Tibial nerve (tissue), 4 donors: ENCODE measurements around the gene REX1BD. TPM values are rescaled to one million over a fixed set of nuclear protein-coding genes. Genes with fewer than 3 reads are reported as not detected.
A peak's percentile ranks its signal among the peaks of the same experiment; 100 is the strongest.
"Not testable (repeated sequence)": the region's sequence is repeated elsewhere in the genome, so short reads cannot be mapped to it uniquely, and the experiment has no call there.

Source experiments
- DNase-seq, 2 donors: peaks; one replicate each; pipeline ENCODE4 v3.0.0-alpha.2; 2019; ENCODE audit warnings: low spot score in 2 of 2
- H3K27ac ChIP-seq, 4 donors: fragments of 200-600 bp; sonication (generic) in 3 of 4; one replicate each; pipeline ENCODE4 v1.5.1; 2017 to 2019; ENCODE audit warnings: mild to moderate bottlenecking in 1 of 4
- H3K27me3 ChIP-seq, 2 donors: fragments of 200-600 bp; sonication (generic) in 1 of 2; one replicate each; pipeline versions ENCODE4 v1.5.1 to v1.6.0; 2017 to 2019
- H3K36me3 ChIP-seq, 3 donors: fragments of 200-600 bp; sonication (generic); one replicate each; pipeline ENCODE4 v1.5.1; 2018 to 2019
- H3K4me1 ChIP-seq, 4 donors: fragments of 200-600 bp; sonication (generic) in 3 of 4; one replicate each; pipeline ENCODE4 v1.5.1; 2017 to 2019
- H3K4me3 ChIP-seq, 4 donors: fragments of 200-600 bp; sonication (generic) in 3 of 4; one replicate each; pipeline ENCODE4 v1.5.1; 2017 to 2019; ENCODE audit warnings: mild to moderate bottlenecking in 1 of 4, moderate library complexity in 1 of 4
- H3K9me3 ChIP-seq, 4 donors: fragments of 200-600 bp; sonication (generic) in 3 of 4; one replicate each; pipeline ENCODE4 v1.5.1; 2017 to 2019
- EP300 ChIP-seq, 2 donors: sonication (generic); formaldehyde crosslinking; IDR thresholded peaks; one replicate each; pipeline ENCODE4 v1.6.1; 2017; ENCODE audit warnings: antibody characterized with exemption in 2 of 2, mild to moderate bottlenecking in 1 of 2
- POLR2A ChIP-seq, 2 donors: fragments of 450-650 bp; IDR thresholded peaks; one replicate each; pipeline ENCODE4 v1.6.1; 2017; ENCODE audit warnings: antibody characterized with exemption in 2 of 2, mild to moderate bottlenecking in 2 of 2, moderate library complexity in 2 of 2
- WGBS, 2 donors: methylation state at CpG; one replicate each; pipeline ENCODE4 v1.1.5; 2018; 5-methylcytosine and 5-hydroxymethylcytosine counted together
- total RNA-seq, 4 donors: library from RNA; depleted of rRNA; stranded (reverse); fragments of >200 nt; gene quantifications; one replicate each; pipeline ENCODE4 v1.1.0, GENCODE V29; 2016
- TF ChIP-seq, protein P1 (sequence below), 5 experiments: fragments of 200-600 bp in 3 of 5; fragments of 450-650 bp in 2 of 5; sonication (generic) in 3 of 5; IDR thresholded peaks; one replicate each; pipeline ENCODE4 v1.5.1; 2016 to 2019; ENCODE audit warnings: antibody characterized with exemption in 5 of 5, mild to moderate bottlenecking in 3 of 5, moderate library complexity in 2 of 5

Gene REX1BD
- total RNA-seq, 4 donors from 2014 or later, result 186 to 226 (median 210) TPM

DNA sequence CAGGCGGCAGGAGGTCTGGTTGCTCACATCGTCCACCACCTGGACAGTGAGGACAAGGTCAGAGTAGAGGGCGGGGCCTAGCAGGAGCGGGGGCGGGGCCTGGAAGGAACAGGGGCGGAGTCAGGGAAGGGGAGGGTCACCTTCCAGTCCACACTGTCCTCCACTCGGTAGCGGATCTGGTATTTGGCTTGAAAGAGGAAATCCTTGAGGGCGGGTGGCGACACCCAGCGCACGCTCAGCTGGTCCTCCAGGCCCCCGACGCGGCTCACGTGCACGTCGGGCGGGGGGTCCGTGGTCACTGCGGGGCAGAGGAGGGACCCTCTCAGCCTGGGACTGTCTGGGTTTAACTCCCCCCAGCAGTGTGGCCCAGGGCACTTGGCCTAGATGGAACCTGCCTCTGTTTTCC is 8.2 kb downstream of the REX1BD start:
- peak in 1 of 2 donors; percentile 38 for DNase-seq
- 22 to 24% methylated on average over 19 to 20 of the region's 21 CpGs for WGBS, 2 donors
- Histone ChIP-seq H3K27me3 (peaks cover 2 to 37% of the 10 kb centered on the region in 2 donors), H3K4me3 (no peak overlapping the region), H3K36me3 (no peaks in the 10 kb centered on the region), H3K27ac (no peak overlapping the region), H3K9me3 (no peaks in the 10 kb centered on the region), H3K4me1 (peaks cover 0 to 26% (median 16%) of the 10 kb centered on the region in 4 donors)
- TF ChIP-seq EP300 (IDR thresholded peaks at IDR 0.05) (no peak), POLR2A (IDR thresholded peaks at IDR 0.05) (no peak)
- TF ChIP-seq, protein P1, sequence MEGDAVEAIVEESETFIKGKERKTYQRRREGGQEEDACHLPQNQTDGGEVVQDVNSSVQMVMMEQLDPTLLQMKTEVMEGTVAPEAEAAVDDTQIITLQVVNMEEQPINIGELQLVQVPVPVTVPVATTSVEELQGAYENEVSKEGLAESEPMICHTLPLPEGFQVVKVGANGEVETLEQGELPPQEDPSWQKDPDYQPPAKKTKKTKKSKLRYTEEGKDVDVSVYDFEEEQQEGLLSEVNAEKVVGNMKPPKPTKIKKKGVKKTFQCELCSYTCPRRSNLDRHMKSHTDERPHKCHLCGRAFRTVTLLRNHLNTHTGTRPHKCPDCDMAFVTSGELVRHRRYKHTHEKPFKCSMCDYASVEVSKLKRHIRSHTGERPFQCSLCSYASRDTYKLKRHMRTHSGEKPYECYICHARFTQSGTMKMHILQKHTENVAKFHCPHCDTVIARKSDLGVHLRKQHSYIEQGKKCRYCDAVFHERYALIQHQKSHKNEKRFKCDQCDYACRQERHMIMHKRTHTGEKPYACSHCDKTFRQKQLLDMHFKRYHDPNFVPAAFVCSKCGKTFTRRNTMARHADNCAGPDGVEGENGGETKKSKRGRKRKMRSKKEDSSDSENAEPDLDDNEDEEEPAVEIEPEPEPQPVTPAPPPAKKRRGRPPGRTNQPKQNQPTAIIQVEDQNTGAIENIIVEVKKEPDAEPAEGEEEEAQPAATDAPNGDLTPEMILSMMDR (IDR thresholded peaks at IDR 0.05), result no peak

DNA sequence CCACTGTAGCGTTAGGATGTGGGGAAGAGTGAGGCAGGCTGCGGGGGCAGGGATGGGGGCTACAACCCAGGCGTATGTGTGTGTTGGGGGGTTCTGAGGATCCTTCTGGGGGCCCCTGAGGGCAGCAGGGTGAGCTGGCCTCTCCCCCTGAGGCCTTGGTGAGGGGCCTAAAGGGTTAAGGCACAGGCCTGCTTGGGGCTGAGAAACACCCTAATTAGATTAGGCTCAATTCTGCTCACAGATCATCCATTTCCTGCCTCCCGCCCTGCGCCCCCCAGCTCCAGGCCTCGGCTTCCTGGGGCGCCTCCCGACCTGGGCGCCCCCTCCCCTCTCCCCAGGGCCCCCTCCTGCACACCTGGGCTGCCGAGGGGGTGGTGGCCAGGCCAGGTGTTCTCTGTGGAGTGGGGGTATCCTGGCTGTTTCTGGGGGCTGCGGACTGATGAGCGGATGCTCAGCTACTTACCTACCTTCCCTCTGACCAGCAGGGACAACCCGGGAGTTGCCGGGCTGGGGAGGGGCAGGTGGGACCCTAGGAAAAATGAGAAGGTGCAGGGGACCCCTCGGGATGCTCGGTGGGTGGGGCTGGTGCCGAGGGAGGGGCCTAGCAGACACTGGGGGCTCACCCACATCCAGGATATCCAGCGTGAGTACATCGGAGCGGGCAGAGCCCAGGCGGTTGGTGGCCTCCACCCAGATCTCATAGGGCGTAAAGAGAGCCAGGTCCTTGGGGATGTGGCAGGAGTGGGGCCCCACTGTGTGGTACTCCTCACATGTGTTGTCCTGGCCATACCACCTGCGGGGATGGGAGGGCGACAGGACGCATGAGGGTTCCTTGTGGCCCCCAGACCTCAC is 9.4 kb downstream of the REX1BD start:
- Histone ChIP-seq H3K4me3 (no peak overlapping the region), H3K36me3 (no peaks in the 10 kb centered on the region), H3K4me1 (peaks cover 0 to 26% (median 16%) of the 10 kb centered on the region in 4 donors), H3K27ac (no peak overlapping the region), H3K9me3 (no peaks in the 10 kb centered on the region), H3K27me3 (peaks cover 2 to 47% of the 10 kb centered on the region in 2 donors)
- no peak for TF ChIP-seq POLR2A (IDR thresholded peaks at IDR 0.05)
- TF ChIP-seq EP300 (IDR thresholded peaks at IDR 0.05), result no peak
- TF ChIP-seq, protein P1 (IDR thresholded peaks at IDR 0.05), result no peak
- DNase-seq, result no peak
- 48 to 52% methylated on average over 14 to 21 of the region's 25 CpGs for WGBS, 2 donors

DNA sequence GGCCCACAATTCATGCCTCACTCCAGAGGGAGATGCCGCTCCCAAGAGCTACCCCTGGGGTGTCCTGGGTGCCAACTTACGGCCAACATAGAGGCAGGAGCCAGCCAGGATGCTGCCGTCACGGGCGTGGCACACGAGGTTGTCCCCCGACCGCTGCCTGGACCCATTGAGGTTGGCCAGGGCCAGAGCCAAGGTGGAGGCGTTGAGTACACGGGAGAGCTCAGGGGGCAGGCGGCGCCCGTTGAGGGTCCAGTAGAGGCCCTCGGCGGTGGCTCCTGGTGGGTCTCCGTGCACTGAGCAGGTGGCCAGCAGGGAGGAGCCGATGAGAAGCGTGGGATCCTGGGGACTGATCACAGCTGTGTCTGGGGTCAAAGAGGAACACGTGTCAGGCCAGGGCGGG is 10.9 kb downstream of the REX1BD start:
- TF ChIP-seq EP300 (IDR thresholded peaks at IDR 0.05), result no peak
- no peak for TF ChIP-seq POLR2A (IDR thresholded peaks at IDR 0.05)
- TF ChIP-seq, protein P1 (IDR thresholded peaks at IDR 0.05), result no peak
- H3K27me3 ChIP-seq, result peaks cover 2 to 62% of the 10 kb centered on the region in 2 donors

DNA sequence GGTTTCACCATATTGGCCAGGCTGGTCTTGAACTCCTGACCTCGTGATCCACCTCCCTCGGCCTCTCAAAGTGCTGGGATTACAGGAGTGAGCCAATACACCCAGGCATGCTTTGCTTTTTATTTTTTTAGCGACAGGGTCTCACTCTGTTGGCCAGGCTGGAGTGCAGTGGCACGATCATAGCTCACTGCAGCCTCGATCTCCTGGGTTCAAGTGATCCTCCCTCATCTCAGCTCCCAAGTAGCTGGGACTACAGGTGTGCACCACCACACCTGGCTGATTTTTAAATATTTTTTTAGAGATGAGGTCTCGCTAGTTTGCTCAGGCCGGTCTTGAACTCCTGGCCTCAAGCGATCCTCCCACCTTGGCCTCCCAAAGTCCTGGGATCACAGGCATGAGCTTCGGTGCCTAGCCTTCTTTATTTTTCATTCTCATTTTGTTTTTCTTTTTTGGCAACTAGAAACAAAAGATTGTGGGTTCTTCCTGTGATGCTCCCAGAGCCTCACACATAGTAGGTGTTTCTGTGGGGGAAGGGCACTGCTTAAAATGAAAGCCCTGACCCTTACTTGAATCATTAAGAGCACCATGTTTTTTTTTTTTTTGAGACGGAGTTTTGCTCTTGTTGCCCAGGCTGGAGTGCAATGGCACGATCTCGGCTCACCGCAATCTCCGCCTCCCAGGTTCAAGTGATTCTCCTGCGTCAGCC is 12.2 kb downstream of the REX1BD start:
- not testable (repeated sequence) for H3K36me3 ChIP-seq, H3K27ac ChIP-seq, DNase-seq, H3K4me3 ChIP-seq, H3K9me3 ChIP-seq
- peaks cover 0 to 75% of the 10 kb centered on the region in 2 donors for H3K27me3 ChIP-seq
- 89 to 96% methylated on average over 15 of the region's 15 CpGs for WGBS, 2 donors
- peaks cover 0 to 29% (median 3%) of the 10 kb centered on the region in 4 donors for H3K4me1 ChIP-seq

More for the DNA sequence above, 10.9 kb downstream of the REX1BD start:
- Histone ChIP-seq H3K4me1 (peaks cover 0 to 28% (median 13%) of the 10 kb centered on the region in 4 donors), H3K9me3 (no peaks in the 10 kb centered on the region), H3K4me3 (no peak overlapping the region), H3K27ac (no peak overlapping the region), H3K36me3 (no peaks in the 10 kb centered on the region)
- no peak for DNase-seq
- 88 to 89% methylated on average over 20 of the region's 20 CpGs for WGBS, 2 donors

DNA sequence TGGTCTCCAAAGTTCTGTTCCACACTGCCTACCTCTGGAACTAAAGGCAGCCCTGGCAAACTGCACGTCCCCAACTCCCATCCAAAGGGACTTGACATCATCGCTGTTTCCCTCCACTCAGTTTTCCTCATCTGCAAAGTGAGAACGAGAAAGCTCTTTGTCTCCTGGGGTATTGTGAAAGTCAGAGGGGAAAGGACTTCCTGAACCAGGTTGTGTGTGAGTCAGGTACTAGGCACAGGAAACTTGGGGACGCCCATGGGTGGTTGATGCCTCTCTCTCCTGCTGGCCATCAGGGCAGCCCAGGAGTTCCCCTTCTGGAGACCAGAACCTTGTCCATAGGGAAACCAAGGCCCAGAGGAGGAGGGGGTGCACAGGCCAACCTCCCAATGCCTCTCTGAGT is 13.3 kb downstream of the REX1BD start:
- H3K27me3 ChIP-seq, result peaks cover 0 to 76% of the 10 kb centered on the region in 2 donors

More for the DNA sequence above, 13.3 kb downstream of the REX1BD start:
- H3K9me3 ChIP-seq, result no peaks in the 10 kb centered on the region
- H3K4me1 ChIP-seq, result peaks cover 0 to 31% (median 6%) of the 10 kb centered on the region in 4 donors
- no peaks in the 10 kb centered on the region for H3K36me3 ChIP-seq
- no peak overlapping the region for H3K27ac ChIP-seq
- TF ChIP-seq, protein P1 (IDR thresholded peaks at IDR 0.05), result no peak
- TF ChIP-seq EP300 (IDR thresholded peaks at IDR 0.05) (no peak), POLR2A (IDR thresholded peaks at IDR 0.05) (no peak)
- 82 to 85% methylated on average over 4 of the region's 4 CpGs for WGBS, 2 donors
- H3K4me3 ChIP-seq, result no peak overlapping the region
- DNase-seq, result no peak
